Activated naive CD8-positive, alpha-beta T cell treated with anti-CD3 and anti-CD28 coated beads, Interleukin-2, amount 50 U/mL, for 16 hours (primary cell): Measurements from ENCODE around the gene FHOD3.

Experiments
- DNase-seq: peaks from one replicate; pipeline ENCODE4 v3.0.0-alpha.2; 2020; ENCODE audit warnings: low read depth, low spot score

The FHOD3 gene

DNA sequence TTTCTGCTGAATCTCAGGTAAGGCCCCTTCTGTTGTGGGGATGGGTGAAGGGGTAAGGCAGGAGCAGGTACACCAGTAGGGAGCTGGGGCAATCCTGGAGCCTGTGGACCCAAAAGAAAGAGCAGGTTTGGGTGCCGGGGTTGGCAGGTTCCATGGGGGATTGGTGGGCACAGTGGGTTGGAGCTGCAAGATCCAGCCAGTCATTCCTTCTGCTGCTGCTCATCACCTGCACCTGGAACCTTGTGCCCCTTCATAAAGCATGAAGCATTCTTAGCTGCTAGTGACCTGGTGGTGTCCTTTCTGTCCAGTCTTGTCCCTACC lies 24.9 kb downstream of the FHOD3 start:
- DNase-seq: no peak

DNA sequence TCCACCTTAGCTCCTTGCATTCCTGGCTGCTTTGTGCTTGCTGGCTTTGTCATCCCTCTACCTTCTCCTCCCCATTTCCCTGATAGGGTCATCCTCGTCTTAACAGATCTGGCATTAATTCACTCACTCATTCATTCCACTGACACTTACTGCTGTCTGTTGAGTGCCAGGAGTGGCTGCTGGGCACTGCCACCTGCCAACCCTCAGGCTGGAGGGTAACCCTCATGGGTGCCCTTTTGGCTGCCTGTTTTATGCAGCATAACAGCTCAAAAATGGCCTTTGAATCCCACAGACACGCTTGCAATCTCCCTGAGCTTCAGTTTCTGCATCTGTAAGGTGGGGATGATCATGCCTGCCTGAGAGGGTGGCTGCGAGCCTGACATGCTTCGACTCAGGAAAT lies 25.2 kb downstream of the FHOD3 start:
- DNase-seq: no peak

DNA sequence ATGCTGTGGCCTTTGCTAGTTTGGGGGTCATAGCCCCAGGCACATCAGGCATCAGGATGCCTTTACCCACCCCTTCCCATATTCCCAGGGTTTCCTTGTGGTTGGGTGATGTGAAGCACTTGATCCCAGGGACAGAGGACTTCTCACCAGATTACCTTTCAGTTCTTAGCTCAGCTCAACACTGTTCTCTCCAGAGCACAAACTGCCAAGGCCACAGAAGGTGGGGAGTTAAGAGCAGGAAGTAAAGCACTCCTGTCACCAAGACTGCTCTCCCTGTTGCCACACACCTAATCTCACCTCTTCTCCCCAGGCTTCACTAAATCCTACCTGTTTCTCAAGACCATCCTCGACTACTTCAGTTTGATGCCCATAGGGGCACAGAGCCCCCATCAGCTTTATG lies 25.9 kb downstream of the FHOD3 start:
- DNase-seq: no peak

DNA sequence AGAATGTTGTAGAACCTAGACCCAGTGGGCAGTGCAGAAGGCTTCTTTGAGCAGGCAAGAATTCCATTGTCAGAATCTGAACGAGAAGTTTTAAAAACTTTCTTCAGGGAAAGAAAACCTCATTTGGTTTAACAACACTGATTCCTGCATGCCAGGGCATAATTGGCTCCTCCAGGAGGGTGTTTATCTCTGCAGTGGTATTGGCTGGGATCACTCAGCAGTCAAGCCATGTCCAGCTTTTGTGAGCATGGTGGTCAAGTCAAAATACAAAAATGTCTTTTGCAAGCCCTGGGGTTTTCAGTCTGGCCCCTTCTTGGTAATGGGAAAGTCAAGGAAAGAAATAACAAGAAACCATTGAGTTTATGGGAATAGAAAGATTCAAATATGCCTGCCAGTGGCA lies 28.3 kb downstream of the FHOD3 start:
- no peak for DNase-seq

GRCh38 chr18:36326771-36327170 lies 29.3 kb downstream of the FHOD3 start:
- no peak for DNase-seq

GRCh38 chr18:36327352-36328316 lies 30.1 kb downstream of the FHOD3 start:
- no peak for DNase-seq

DNA sequence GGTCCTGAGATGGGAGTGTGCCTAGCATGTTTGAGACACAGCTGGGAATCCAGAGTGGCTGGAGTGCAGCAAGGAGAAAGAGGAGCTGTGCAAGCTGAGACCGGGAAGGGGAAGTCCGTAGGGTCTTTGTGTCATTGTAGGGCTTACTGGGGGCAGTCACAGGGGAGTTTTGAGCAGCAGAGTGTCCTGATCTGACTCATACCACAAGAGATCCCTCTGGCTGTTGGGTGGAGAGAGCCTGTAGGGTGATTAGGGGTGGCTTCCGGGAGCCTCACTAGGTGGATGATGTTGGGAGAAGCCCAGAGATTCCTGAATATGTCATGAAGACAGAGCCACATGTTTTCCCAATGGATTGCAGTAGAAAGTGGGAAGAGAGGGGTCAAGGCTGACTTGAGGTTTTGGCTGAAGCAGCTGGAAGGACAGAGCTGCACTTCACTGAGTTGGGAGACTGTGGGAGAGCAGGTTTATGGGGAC lies 30.9 kb downstream of the FHOD3 start:
- no peak for DNase-seq

GRCh38 chr18:36328916-36329315 lies 31.4 kb downstream of the FHOD3 start:
- no peak for DNase-seq

- DNase-seq: no peak
Measured at GRCh38 chr18:36329684-36330434, 32.3 kb downstream of the FHOD3 start.

DNA sequence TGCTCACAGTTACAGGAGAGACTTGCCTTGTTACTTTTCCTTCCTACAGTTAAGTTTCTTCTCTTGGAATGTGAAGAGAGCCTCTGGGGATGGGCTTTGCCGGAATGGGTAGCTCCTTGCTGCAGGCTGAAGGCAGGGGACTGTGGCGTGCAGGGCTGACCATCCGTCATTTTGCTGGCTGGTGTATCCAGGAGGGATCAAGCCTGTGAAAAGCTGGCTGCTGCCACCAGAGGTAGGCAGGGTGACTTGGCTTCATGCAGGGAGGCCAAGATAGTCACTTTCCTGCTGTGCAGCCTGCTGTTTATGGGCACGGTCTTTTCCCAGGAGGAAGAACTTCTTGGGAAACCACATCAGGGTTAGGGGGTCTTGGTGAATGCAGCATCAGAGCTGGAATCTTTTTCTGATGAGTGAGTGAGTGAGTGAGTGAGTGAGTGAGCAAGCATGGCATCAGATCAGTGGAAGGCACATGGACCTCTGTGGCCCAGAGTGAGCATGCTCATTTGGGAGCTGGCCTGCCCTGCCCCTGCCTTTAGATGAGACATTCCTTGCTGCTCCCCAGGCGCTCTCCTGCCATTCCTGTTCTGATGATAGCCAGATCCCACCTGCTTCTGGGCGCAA lies 33.0 kb downstream of the FHOD3 start:
- DNase-seq: no peak

DNA sequence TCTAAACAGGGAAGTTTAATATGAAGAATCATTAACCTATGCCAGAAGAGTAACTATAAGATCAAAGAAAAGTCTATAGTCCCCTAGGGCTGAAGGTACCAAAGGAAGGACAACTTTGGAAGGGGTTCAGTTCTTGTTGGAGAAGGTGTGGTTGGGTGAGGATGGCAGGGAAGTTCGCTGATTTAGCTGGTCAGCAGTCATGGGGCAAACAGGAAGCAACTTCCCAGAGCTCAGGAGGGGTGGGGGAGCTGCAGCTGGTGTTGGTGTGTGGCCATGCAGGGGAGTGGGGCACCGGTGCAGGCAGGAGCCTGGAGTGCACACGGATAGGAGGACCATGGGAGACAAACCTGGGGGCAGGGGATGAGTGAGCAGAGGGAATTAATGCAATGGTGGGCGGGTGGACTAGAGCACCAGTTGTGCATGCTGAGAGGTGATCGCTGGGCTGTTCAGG lies 34.0 kb downstream of the FHOD3 start:
- no peak for DNase-seq

DNA sequence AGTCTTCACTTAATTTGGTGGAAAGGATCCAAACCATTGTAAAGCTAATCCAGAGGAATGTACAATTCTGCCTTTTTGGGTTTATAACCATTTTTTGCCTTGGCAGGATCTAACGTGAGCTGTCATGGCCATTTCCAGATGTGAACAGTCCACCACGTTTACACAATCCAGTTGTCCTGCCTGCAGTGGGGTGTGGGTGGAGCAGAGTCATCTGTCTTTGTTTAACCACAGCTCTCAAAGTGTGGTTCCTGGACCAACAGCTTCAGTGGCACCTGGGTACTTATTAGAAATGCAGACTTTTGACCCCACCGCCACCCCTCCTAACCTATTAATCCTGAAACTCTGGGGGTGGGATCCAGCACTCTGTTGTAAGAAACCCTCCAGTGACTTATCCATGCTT lies 35.9 kb downstream of the FHOD3 start:
- DNase-seq: no peak

GRCh38 chr18:36334798-36335197 lies 37.3 kb downstream of the FHOD3 start:
- no peak for DNase-seq

DNA sequence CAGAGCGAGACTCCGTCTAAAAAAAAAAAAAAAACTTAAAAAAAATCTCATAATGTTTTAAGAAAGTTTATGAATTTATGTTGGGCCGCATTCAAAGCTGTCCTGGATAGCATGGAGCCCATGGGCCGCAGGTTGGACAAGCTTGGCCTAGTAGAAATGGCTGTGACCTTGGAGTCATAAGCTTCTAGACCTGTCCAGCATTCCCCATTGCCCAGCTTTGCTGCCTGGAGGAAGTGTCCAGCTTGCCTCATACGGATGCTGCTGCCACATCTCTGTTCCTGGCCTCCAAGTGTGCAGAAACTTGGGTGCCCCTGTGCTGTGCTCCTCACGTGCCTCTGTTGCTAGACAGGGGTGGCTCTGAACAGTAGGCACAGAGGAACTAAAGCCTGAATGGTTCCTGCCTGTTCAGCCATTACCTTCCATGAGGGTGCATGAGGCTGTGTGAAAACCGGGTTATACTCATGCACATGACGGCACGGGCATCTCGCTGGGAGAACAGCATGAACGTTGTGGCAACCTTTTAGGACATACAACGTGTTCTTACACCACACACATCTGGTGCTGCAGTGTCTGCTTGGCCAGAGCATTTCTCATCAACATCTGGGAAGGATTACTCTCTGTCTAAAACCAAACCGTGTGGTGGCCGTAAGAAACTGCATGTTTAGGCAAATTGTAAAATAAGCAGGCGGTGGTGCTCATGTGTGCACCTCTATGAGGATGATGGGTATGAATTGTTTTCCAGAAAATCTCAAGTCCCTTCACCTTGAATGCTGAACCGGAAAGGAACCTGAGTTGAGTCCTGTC lies 38.2 kb downstream of the FHOD3 start:
- no peak for DNase-seq

- DNase-seq: no peak
Measured at GRCh38 chr18:36337679-36338402, 40.3 kb downstream of the FHOD3 start.

DNA sequence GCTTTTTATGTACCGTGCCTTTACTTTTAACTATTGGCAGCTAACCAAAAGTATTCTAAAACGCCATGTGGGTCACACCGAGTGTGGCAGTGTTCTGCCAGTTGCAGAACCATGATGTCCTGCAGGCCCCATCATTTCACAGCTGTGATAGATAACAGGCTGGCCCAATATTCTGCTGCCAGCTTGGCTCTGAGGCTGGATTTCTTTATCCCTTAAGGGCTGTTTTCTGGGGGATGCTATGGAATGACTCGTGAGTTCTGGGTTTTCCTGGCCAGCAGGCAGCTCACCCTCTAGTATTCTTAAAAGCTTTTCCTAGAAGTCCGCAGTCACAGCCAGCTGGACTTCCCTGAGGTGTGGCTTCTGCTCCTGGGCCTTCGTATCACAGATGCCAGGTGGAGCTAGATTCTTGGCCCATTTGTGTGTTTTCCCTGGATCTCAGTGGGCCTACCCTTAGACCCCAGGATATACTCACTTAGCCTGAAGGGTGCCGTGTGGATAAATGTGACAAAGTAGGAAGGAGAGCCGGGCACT lies 41.0 kb downstream of the FHOD3 start:
- no peak for DNase-seq

- no peak for DNase-seq
Measured at GRCh38 chr18:36340246-36340645, 42.7 kb downstream of the FHOD3 start.

- DNase-seq: no peak
Measured at GRCh38 chr18:36341944-36342343, 44.4 kb downstream of the FHOD3 start.

DNA sequence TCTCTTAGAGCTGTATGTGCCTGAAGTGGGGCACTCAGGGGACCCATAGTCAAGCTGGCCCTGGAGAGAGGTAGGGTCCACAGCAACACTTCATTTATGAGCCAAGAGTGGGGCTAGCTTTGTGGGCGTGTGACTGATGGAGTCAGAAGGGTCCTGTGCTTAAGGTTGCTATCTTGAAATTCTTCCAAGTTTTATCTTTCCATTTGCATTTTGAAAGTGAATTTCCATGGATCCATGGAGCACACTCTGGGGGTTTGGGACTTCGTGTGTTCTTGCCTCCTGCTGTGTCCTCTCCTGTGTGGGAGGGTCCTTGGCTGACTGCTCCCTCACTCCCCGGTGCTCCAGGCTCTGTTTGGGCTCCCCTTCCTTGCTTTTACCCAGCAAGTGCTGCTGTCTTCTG lies 50.8 kb downstream of the FHOD3 start:
- DNase-seq: no peak

DNA sequence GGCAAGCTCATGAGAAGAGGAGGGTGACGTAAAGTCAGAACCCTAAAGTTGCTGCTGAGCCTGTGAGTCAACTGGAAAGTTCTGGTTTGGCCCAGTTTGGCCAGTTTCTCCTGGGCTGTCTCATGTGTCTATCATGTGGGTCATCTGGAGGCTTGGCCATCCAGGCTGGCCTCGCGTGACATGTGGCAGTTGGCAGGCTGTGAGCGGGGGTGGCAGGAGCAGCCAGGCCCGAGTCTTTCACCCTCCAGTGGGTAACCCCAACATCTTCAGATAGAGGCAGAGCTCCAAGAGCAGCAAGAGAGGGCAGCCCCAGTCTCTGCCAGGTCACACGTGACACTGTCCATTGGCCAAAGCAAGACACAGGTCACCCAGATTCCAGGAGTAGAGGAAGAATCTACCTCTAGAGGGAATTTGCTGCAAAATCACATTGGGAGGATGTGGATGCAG lies 51.5 kb downstream of the FHOD3 start:
- DNase-seq: no peak
